OCI-LY7 (cell line): ENCODE data around the gene CASP10. TPM values are rescaled to one million over a fixed set of nuclear protein-coding genes. Genes with fewer than 3 reads are reported as not detected.

Source experiments
- BruUV-seq: library from RNA; stranded (reverse); fragments of 400-500 nt; replicated peaks from 2 replicates; lab custom pipeline; 2021; lab: Mats Ljungman, UMichigan
- CTCF ChIA-PET: fragments of 300-600 bp; sonication (Branson Sonifier 250); formaldehyde crosslinking; loops from one replicate; lab custom pipeline; 2022; ENCODE audit warnings: antibody characterized with exemption; ENCODE audit not compliant: unreplicated experiment; lab: Charles Lee
- POLR2A ChIA-PET: fragments of 300-600 bp; sonication (Branson Sonifier 250); formaldehyde crosslinking; loops from one replicate; lab custom pipeline; 2022; ENCODE audit warnings: antibody characterized with exemption; lab: Charles Lee
- DNase-seq: peaks from one replicate; pipeline ENCODE4 v3.0.0-alpha.2; 2015; ENCODE audit warnings: low spot score
- H2AFZ ChIP-seq: fragments of 200-600 bp; sonication (generic), shearing (Covaris generic); 2 replicates; pipeline ENCODE4 v1.6.1; 2014; ENCODE audit warnings: mild to moderate bottlenecking, antibody characterized with exemption, low read length, moderate library complexity
- H3K27ac ChIP-seq: fragments of 200-600 bp; sonication (generic); 2 replicates; pipeline ENCODE4 v1.5.1; 2014; ENCODE audit warnings: mixed run types, low read depth, mild to moderate bottlenecking, moderate library complexity, low read length, inconsistent platforms; ENCODE audit not compliant: poor library complexity, severe bottlenecking
- H3K36me3 ChIP-seq: fragments of 200-600 bp; sonication (generic); 2 replicates; pipeline ENCODE4 v1.6.1; 2014; ENCODE audit warnings: mild to moderate bottlenecking, antibody characterized with exemption, low read length, moderate library complexity, mixed read lengths; ENCODE audit not compliant: insufficient read depth
- H3K4me1 ChIP-seq: fragments of 200-600 bp; sonication (generic); 2 replicates; pipeline ENCODE4 v1.5.1; 2014; ENCODE audit warnings: mild to moderate bottlenecking, low read length; ENCODE audit not compliant: insufficient read depth, poor library complexity, severe bottlenecking
- H3K4me2 ChIP-seq: fragments of 200-600 bp; sonication (generic); 2 replicates; pipeline ENCODE4 v1.6.1; 2014; ENCODE audit warnings: mild to moderate bottlenecking, low read length
- H3K4me3 ChIP-seq: fragments of 200-600 bp; sonication (generic); 2 replicates; pipeline ENCODE4 v1.5.1; 2014; ENCODE audit warnings: mild to moderate bottlenecking, low read depth, low read length; ENCODE audit not compliant: poor library complexity, severe bottlenecking
- H3K79me2 ChIP-seq: fragments of 200-600 bp; sonication (generic); 2 replicates; pipeline ENCODE4 v1.6.1; 2016; ENCODE audit warnings: low read depth, mild to moderate bottlenecking, low read length, moderate library complexity, mixed read lengths; ENCODE audit not compliant: insufficient read depth
- H3K9me2 ChIP-seq: fragments of 200-600 bp; sonication (generic); 2 replicates; pipeline ENCODE4 v1.6.1; 2016; ENCODE audit warnings: mild to moderate bottlenecking, low read length, mixed read lengths; ENCODE audit not compliant: insufficient read depth
- H3K9me3 ChIP-seq: fragments of 200-600 bp; sonication (generic); 2 replicates; pipeline ENCODE4 v1.6.1; 2014; ENCODE audit warnings: mild to moderate bottlenecking, mixed run types, low read length, mixed read lengths
- H4K20me1 ChIP-seq: fragments of 200-600 bp; sonication (generic); 2 replicates; pipeline ENCODE4 v1.6.1; 2014; ENCODE audit warnings: mild to moderate bottlenecking, antibody characterized with exemption, low read length, moderate library complexity, mixed read lengths; ENCODE audit not compliant: insufficient read depth
- CTCF ChIP-seq: fragments of 200-600 bp; sonication (generic); conservative IDR thresholded peaks from 2 replicates; pipeline ENCODE4 v1.5.1; 2014; ENCODE audit warnings: mild to moderate bottlenecking, antibody characterized with exemption, low read length, moderate library complexity, mixed read lengths
- EZH2phosphoT487 ChIP-seq: fragments of 200-600 bp; sonication (generic); IDR thresholded peaks from 2 replicates; pipeline ENCODE4 v1.6.1; 2018; ENCODE audit warnings: low read depth, borderline replicate concordance, mild to moderate bottlenecking, mixed run types, antibody characterized with exemption, low read length, moderate library complexity, mixed read lengths
- intact Hi-C: fragments of 100-400 bp; cut with micrococcal nuclease; formaldehyde crosslinking; loops from one replicate; pipeline ENCODE4 v1.10.0; 2022; ENCODE audit not compliant: unreplicated experiment
- total RNA-seq, 2 experiments: library from RNA; depleted of rRNA in 1 of 2; stranded (reverse); fragments of >200 nt in 1 of 2; shearing (Covaris generic) in 1 of 2; gene quantifications; 2 replicates each; pipeline ENCODE4 v1.2.3, GENCODE V29; 2014 to 2022

The CASP10 gene
- total RNA-seq, 2 experiments from 2014 or later = 0.51 to 1.2 TPM

DNA sequence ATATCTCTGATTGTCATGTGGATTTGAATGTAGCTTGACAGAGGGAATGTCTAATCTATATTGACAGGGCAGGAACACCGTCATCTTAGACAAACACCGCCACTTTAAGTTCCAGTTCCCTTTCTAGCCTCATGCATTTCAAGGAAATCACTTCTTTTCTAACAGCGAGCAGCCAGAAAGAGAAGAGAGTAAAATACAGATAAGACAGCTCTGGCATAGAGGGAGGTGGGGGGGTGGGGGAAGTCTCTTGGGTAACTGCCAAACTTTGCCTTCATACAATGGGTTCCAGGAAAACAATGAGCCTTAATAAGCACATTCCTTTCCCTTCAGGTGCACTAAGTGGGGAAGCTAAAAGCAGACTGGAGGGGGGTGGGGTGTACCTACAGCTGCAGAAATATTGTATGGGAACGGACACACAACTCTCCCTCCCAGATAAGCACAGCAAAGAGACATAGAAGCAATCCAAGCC is 37.2 kb downstream of the CASP10 start:
- Histone ChIP-seq H3K9me3 (no peaks in the 10 kb centered on the region), H3K4me1 (peaks cover 22% of the 10 kb centered on the region), H2AFZ (no peak overlapping the region), H3K4me3 (no peak overlapping the region), H3K36me3 (no peaks in the 10 kb centered on the region), H3K79me2 (no peaks in the 10 kb centered on the region), H3K27ac (no peak overlapping the region), H4K20me1 (no peaks in the 10 kb centered on the region), H3K4me2 (peak overlapping the region; percentile 25; the same call in 1 of the 2 replicates), H3K9me2 (no peaks in the 10 kb centered on the region)
- TF ChIP-seq CTCF (no peak), EZH2phosphoT487 (no peak)
- peak; percentile 15 for DNase-seq
- intact Hi-C loops = no loop called here
- BruUV-seq = no TSS peak
- POLR2A ChIA-PET = interaction anchor here (0.6 to 2.0 kb wide), 3 partner anchors 13 to 254 kb away, joined by 3 to 10 read pairs (median 4); no protein-coding TSS in a partner anchor
- CTCF ChIA-PET = interaction anchor here (1.1 to 2.0 kb wide), 2 partner anchors 12 to 307 kb away, joined by 4 to 7 read pairs; no protein-coding TSS in a partner anchor

GRCh38 chr2:201223089-201224073 is 40.4 kb downstream of the CASP10 start:
- Histone ChIP-seq H3K9me2 (no peaks in the 10 kb centered on the region), H3K9me3 (no peaks in the 10 kb centered on the region), H3K79me2 (no peaks in the 10 kb centered on the region), H3K4me3 (peak overlapping the region; percentile 32), H2AFZ (peak overlapping the region; percentile 89; the same call in 1 of the 2 replicates), H4K20me1 (no peaks in the 10 kb centered on the region), H3K4me2 (peak overlapping the region; percentile 58), H3K27ac (no peak overlapping the region), H3K36me3 (no peaks in the 10 kb centered on the region), H3K4me1 (peaks cover 25% of the 10 kb centered on the region)
- CTCF ChIA-PET = interaction anchor here (1.9 kb wide), 1 partner anchor 9 kb away, joined by 9 read pairs; no protein-coding TSS in a partner anchor
- no TSS peak for BruUV-seq
- no peak for DNase-seq
- TF ChIP-seq CTCF (no peak), EZH2phosphoT487 (no peak)
- POLR2A ChIA-PET = interaction anchor here (0.5 to 2.1 kb wide), 6 partner anchors 9 to 291 kb away, joined by 3 to 6 read pairs (median 4); no protein-coding TSS in a partner anchor
- intact Hi-C loops = no loop called here
